K562 (cell line): ENCODE measurements around the gene SLC1A7. TPM values are rescaled to one million over a fixed set of nuclear protein-coding genes. Genes with fewer than 3 reads are reported as not detected.
A peak's percentile ranks its signal among the peaks of the same experiment; 100 is the strongest.

Source experiments
- ATAC-seq: fragments of 200-7000 bp; cut with Tn5 transposase; 3 replicates; pipeline ENCODE4 v1.9.1; 2020; ENCODE audit warnings: moderate library complexity
- BruUV-seq: library from RNA; stranded (reverse); fragments of 400-500 nt; replicated peaks from 2 replicates; lab custom pipeline; 2021; lab: Mats Ljungman, UMichigan
- CTCF ChIA-PET: fragments of 300-600 bp; formaldehyde crosslinking; extraction: SDS; loops from one replicate; lab custom pipeline; 2021; ENCODE audit warnings: low intra/inter-chr PET ratio; lab: Yijun Ruan, JAX
- POLR2A ChIA-PET: fragments of 300-600, 350-650 bp; sonication (Branson Sonifier 250); formaldehyde crosslinking; extraction: SDS; loops from one replicate; lab custom pipeline; 2021; ENCODE audit warnings: antibody characterized with exemption, inconsistent platforms; lab: Yijun Ruan, JAX
- DNase-seq, 4 experiments: peaks; one replicate each; pipeline versions ENCODE4 v3.0.0 to v3.0.0-alpha.2; 2011 to 2018; ENCODE audit warnings: low spot score in 3 of 4, mixed read lengths in 3 of 4; ENCODE audit errors: extremely low read depth in 1 of 4
- FAIRE-seq: peaks from 2 replicates; lab custom pipeline; 2011; peaks lifted over from hg19 to GRCh38; lab: Jason Lieb, UNC
- H2AFZ ChIP-seq: 2 replicates; pipeline ENCODE4 v1.6.0; 2011; ENCODE audit warnings: low read depth, low read length, control low read depth, inconsistent platforms
- H3K27ac ChIP-seq: fragments of 200-600 bp; 3 replicates; pipeline ENCODE4 v1.8.0; 2011; ENCODE audit warnings: low read depth, mild to moderate bottlenecking, control low read depth, inconsistent platforms, low read length, moderate library complexity, mixed read lengths; ENCODE audit errors: extremely low read depth
- H3K27me3 ChIP-seq, 2 experiments: fragments of 300-600 bp in 1 of 2; 2 replicates in 1 of 2; 3 replicates in 1 of 2; pipeline versions ENCODE4 v1.6.0 to v1.8.0; 2011; ENCODE audit warnings: inconsistent platforms in 2 of 2, low read length in 2 of 2, mild to moderate bottlenecking in 1 of 2, mixed read lengths in 1 of 2, moderate library complexity in 1 of 2; ENCODE audit not compliant: control insufficient read depth in 2 of 2, insufficient read depth in 2 of 2
- H3K36me3 ChIP-seq: fragments of 300-600 bp; 3 replicates; pipeline ENCODE4 v1.8.0; 2011; ENCODE audit warnings: mild to moderate bottlenecking, low read length, inconsistent platforms; ENCODE audit not compliant: control insufficient read depth, insufficient read depth
- H3K4me1 ChIP-seq, 2 experiments: fragments of 200-600 bp in 1 of 2; replicated peaks in 1 of 2; 2 replicates in 1 of 2; 3 replicates in 1 of 2; pipeline versions ENCODE4 v1.5.1 to v1.8.0; 2011; ENCODE audit warnings: inconsistent platforms in 2 of 2, low read length in 2 of 2, mild to moderate bottlenecking in 1 of 2, mixed read lengths in 1 of 2, moderate library complexity in 1 of 2; ENCODE audit not compliant: control insufficient read depth in 2 of 2, insufficient read depth in 2 of 2
- H3K4me2 ChIP-seq: 2 replicates; pipeline ENCODE4 v1.6.1; 2011; ENCODE audit warnings: low read length, control low read depth, inconsistent platforms, mixed read lengths; ENCODE audit not compliant: insufficient read depth
- H3K4me3 ChIP-seq: fragments of 200-600 bp; sonication (generic), shearing (Covaris generic); 2 replicates; pipeline ENCODE4 v1.5.1; 2016; ENCODE audit warnings: control low read depth, inconsistent platforms
- H3K79me2 ChIP-seq: fragments of 200-600 bp; 3 replicates; pipeline ENCODE4 v1.8.0; 2011; ENCODE audit warnings: low read length, inconsistent platforms; ENCODE audit not compliant: control insufficient read depth, insufficient read depth
- H3K9ac ChIP-seq, 2 experiments: 2 replicates each; pipeline versions ENCODE4 v1.6.0 to v1.6.1; 2011; ENCODE audit warnings: low read depth in 2 of 2, low read length in 2 of 2, control low read depth in 1 of 2, inconsistent platforms in 1 of 2, mild to moderate bottlenecking in 1 of 2, mixed read lengths in 1 of 2; ENCODE audit not compliant: insufficient read depth in 1 of 2
- H3K9me1 ChIP-seq: one replicate; pipeline ENCODE4 v1.6.0; 2011; ENCODE audit warnings: inconsistent platforms, mild to moderate bottlenecking, low read length, moderate library complexity; ENCODE audit not compliant: control insufficient read depth, insufficient read depth
- H3K9me3 ChIP-seq: replicated peaks from 2 replicates; pipeline ENCODE4 v1.5.1; 2011; ENCODE audit warnings: low read depth, low read length, inconsistent platforms; ENCODE audit not compliant: control insufficient read depth, insufficient read depth
- H4K20me1 ChIP-seq: replicated peaks from 2 replicates; pipeline ENCODE4 v1.6.1; 2011; ENCODE audit warnings: low read length, inconsistent platforms, mixed read lengths; ENCODE audit not compliant: control insufficient read depth, insufficient read depth
- C11orf30 ChIP-seq: fragments of 450-650 bp; IDR thresholded peaks from 2 replicates; pipeline ENCODE4 v1.6.1; 2016; ENCODE audit warnings: low read depth, mild to moderate bottlenecking
- NFIC ChIP-seq: fragments of 450-650 bp; IDR thresholded peaks from 2 replicates; pipeline ENCODE4 v1.6.1; 2017; ENCODE audit warnings: mild to moderate bottlenecking, inconsistent platforms
- NR2C1 ChIP-seq, 2 experiments: fragments of 450-650 bp; IDR thresholded peaks; 2 replicates each; pipeline ENCODE4 v1.6.1; 2017; ENCODE audit warnings: mild to moderate bottlenecking in 2 of 2, antibody characterized with exemption in 1 of 2, inconsistent platforms in 1 of 2, missing compliant biosample characterization in 1 of 2, missing genetic modification characterization in 1 of 2
- SMC3 ChIP-seq: conservative IDR thresholded peaks from 2 replicates; pipeline ENCODE4 v1.6.1; 2011; ENCODE audit warnings: low read depth, low read length, improper control_type of control experiment; ENCODE audit not compliant: insufficient read depth
- ZNF124 ChIP-seq: sonication (generic); formaldehyde crosslinking; IDR thresholded peaks from 2 replicates; pipeline ENCODE4 v1.8.1; 2022; ENCODE audit warnings: missing genetic modification reagents
- WGBS: fragments of 100-300 bp; shearing (Covaris generic); methylation state at CpG from one replicate; pipeline ENCODE4 v1.1.6; 2016; ENCODE audit warnings: low coverage, mixed read lengths; ENCODE audit not compliant: insufficient coverage; ENCODE audit errors: missing lambda C conversion rate; 5-methylcytosine and 5-hydroxymethylcytosine counted together
- in situ Hi-C: fragments of 300-500 bp; cut with MboI; formaldehyde crosslinking; loops from 4 replicates; pipeline ENCODE4 v1.15.0; 2018; ENCODE audit warnings: inconsistent platforms, mixed read lengths
- intact Hi-C: fragments of 100-400 bp; cut with micrococcal nuclease; formaldehyde crosslinking; loops from 2 replicates; pipeline ENCODE4 v1.14.2; 2022
- polyA plus RNA-seq, 8 experiments: library from polyadenylated mRNA; depleted of rRNA in 4 of 8; stranded (reverse) in 5 of 8; unstranded in 3 of 8; fragments of >200 nt; fragmentation: Nextera tagmentation in 2 of 8; fragmentation: Illumina TruSeq in 1 of 8; extraction: Ambion mirVana in 2 of 8; extraction: Trizol in 1 of 8; gene quantifications; 2 replicates each; pipeline versions ENCODE4 v1.2.1 to v1.2.3, GENCODE V29; 2011 to 2014; ENCODE audit warnings: inconsistent platforms in 1 of 8, missing spikeins in 1 of 8
- total RNA-seq, 7 experiments: library from RNA; depleted of rRNA in 6 of 7; stranded (reverse); fragments of >200 nt in 6 of 7; fragmentation: Illumina TruSeq in 2 of 7; extraction: Trizol in 2 of 7; gene quantifications; 2 replicates each; pipeline versions ENCODE4 v1.2.1 to v1.2.3, GENCODE V29; 2011 to 2021; ENCODE audit warnings: low replicate concordance in 1 of 7
- TF ChIP-seq, protein P1 (sequence below): fragments of 250-450 bp; sonication (Bioruptor Pico); IDR thresholded peaks from 2 replicates; pipeline ENCODE4 v1.5.0; 2021; ENCODE audit warnings: mild to moderate bottlenecking, moderate library complexity
- TF ChIP-seq, protein P2 (sequence below), 2 experiments: fragments of 450-650 bp in 1 of 2; sonication (generic) in 1 of 2; formaldehyde crosslinking in 1 of 2; IDR thresholded peaks; 2 replicates each; pipeline versions ENCODE4 v1.7.1 to v1.9.0; 2016 to 2022; ENCODE audit warnings: inconsistent platforms in 1 of 2, mild to moderate bottlenecking in 1 of 2, missing genetic modification reagents in 1 of 2

The SLC1A7 gene
- total and polyA plus RNA-seq, 9 of the 15 experiments (the other 6 are each of a cell fraction or from before 2014, with no cell fraction given): 0.07 TPM; not detected in 8

DNA sequence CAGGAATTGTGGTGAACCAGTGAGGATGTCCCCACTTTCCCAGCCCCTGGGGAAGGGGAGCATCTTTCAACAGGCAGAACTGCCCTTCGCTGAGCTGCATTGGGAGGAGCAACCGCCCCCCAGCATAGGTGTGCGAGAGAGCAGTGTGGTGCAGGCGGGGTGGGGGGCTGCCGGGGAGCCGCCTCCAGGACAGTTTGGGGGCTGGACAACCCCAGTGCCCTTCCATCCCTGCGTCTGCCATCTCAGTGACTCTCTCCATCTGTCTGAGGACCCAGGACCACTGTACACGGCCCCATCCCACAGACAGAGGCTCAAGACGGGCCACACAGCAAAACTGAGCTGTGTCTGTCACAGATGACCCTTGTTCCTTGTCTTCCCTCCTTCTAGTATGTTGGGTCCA is 66.3 kb downstream of the SLC1A7 start (continued):
- TF ChIP-seq, protein P1, sequence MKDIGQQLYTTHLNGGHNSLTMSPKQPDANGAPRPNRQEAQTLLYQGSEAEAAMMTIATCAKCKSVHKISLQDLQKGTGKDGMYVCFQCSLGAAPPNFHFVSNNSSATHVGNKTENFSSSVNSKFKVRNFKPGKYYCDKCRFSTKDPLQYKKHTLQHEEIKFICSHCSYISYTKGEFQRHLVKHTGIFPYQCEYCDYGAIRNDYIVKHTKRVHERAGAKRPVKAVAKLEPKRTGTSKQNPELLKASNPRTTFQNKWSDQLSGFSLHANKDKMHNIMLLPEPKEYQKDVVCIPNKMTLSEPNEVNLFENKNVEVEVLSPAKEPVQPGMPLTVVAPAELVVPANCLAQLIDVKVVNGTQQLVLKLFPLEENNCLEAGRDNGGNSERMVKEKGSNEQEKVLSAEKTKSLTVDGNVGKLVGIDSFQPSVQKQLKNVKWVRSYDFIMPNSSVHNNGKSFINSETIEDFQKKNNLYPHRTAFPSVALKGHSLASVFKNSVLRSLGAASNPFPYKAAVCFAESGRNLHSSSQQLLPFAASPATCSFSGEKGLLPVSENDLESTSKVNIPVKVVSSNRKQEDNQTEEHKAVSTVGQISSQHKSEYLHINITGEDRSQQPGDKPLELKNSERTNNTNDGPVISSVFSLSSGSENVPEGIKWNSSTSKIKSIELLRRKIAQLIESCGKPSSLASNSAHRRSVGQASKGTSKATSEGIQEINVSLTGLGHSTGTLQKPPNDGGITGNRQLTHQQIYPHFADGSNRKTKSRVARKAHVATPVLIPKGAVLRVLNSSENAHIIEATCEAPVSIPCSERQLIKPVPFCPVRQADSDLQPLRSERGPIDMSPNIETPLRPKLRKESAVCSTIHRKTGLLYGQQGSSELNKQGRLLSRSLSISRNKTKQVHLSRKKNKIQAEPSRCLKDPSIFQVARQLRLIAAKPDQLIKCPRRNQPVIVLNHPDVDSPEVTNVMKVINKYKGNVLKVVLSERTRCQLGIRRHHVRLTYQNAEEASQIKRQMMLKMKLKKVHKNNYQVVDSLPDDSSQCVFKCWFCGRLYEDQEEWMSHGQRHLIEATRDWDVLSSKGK: no peak

DNA sequence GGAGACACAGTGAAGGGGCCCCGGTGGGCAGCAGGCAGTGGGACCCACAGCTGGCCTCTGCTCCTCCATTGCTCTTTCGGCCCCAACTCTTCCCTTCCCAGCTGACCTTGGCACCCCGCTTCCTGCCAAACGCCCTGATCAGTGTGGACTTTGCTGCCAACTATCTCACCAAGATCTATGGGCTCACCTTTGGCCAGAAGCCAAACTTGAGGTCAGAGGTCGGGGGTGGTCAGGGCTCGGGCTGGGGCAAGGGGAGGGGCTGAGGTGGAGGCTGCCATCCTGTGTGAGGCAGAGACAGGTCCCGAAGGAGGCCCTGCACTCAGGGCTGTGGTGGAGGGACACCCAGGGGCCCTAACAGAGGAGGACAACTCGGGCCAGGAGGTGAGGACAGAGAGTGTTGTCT is 66.7 kb downstream of the SLC1A7 start:
- FAIRE-seq: no peak
- WGBS: 9% methylated on average over 6 of the region's 8 CpGs
- TF ChIP-seq ZNF124 (CRISPR knock-in tag) (no peak), SMC3 (no peak), NR2C1 (IDR thresholded peaks at IDR 0.05) (peak; percentile 54; the same call in 1 of the 2 replicates), NR2C1 (tag; IDR thresholded peaks at IDR 0.05) (peak; percentile 71), NFIC (peak; percentile 86), C11orf30 (no peak)
- TF ChIP-seq, protein P2, sequence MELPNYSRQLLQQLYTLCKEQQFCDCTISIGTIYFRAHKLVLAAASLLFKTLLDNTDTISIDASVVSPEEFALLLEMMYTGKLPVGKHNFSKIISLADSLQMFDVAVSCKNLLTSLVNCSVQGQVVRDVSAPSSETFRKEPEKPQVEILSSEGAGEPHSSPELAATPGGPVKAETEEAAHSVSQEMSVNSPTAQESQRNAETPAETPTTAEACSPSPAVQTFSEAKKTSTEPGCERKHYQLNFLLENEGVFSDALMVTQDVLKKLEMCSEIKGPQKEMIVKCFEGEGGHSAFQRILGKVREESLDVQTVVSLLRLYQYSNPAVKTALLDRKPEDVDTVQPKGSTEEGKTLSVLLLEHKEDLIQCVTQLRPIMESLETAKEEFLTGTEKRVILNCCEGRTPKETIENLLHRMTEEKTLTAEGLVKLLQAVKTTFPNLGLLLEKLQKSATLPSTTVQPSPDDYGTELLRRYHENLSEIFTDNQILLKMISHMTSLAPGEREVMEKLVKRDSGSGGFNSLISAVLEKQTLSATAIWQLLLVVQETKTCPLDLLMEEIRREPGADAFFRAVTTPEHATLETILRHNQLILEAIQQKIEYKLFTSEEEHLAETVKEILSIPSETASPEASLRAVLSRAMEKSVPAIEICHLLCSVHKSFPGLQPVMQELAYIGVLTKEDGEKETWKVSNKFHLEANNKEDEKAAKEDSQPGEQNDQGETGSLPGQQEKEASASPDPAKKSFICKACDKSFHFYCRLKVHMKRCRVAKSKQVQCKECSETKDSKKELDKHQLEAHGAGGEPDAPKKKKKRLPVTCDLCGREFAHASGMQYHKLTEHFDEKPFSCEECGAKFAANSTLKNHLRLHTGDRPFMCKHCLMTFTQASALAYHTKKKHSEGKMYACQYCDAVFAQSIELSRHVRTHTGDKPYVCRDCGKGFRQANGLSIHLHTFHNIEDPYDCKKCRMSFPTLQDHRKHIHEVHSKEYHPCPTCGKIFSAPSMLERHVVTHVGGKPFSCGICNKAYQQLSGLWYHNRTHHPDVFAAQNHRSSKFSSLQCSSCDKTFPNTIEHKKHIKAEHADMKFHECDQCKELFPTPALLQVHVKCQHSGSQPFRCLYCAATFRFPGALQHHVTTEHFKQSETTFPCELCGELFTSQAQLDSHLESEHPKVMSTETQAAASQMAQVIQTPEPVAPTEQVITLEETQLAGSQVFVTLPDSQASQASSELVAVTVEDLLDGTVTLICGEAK (IDR thresholded peaks at IDR 0.05): no peak
- TF ChIP-seq, protein P2 (CRISPR knock-in tag; IDR thresholded peaks at IDR 0.05): no peak

More for the DNA sequence above, 66.7 kb downstream of the SLC1A7 start:
- Histone ChIP-seq H4K20me1 (no peaks in the 10 kb centered on the region), H3K4me3 (no peak overlapping the region), H3K9ac (0 out of 4 replicates have a peak overlapping the region, but pooled peaks of 1 of the 2 experiments have one; percentile 32), H3K9me3 (no peaks in the 10 kb centered on the region), H2AFZ (no peak overlapping the region), H3K4me1 (peaks cover 0 to 28% of the 10 kb centered on the region in 2 experiments; a peak in 2 of 5 replicates), H3K27ac (no peak overlapping the region), H3K9me1 (no peaks in the 10 kb centered on the region), H3K27me3 (peaks cover under 1 to 19% of the 10 kb centered on the region in 2 experiments; a peak in 2 of 5 replicates), H3K36me3 (no peaks in the 10 kb centered on the region), H3K4me2 (no peak overlapping the region), H3K79me2 (no peaks in the 10 kb centered on the region)
- POLR2A ChIA-PET: interaction anchor here (1.2 kb wide), 1 partner anchor 12 kb away, joined by 4 read pairs; no protein-coding TSS in a partner anchor
- no peak for DNase-seq
- in situ Hi-C loops: loop anchor here (5.0 kb wide), 1 partner anchor 47 kb away; no protein-coding TSS in a partner anchor
- BruUV-seq: no TSS peak
- ATAC-seq: no peak
- CTCF ChIA-PET: no interaction called here
- intact Hi-C loops: no loop called here
